ENCODE measurements around the gene USP49.
A peak's percentile ranks its signal among the peaks of the same experiment; 100 is the strongest.

USP49 gene

DNA sequence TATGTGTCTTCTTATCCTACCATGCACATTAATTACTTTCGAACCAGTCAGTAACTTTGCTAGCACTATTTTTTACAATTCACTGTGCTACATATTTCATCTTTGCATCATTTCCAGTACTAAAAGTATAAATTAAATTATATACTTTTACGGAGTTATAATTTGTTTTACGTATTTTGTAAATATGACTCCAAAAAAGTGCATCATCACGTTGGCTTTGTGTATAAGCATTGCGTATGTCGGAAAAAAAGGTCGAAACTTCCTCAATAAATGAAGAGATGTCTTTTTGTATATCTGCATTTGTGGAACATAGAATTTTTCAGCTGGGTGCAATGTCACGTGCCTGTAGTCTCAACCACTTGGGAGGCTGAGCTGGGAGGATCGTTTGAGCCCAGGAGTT lies 52.0 kb downstream of the USP49 start:
- no peaks in the 10 kb centered on the region for H3K9me3 ChIP-seq (ENCODE audit: control insufficient read depth, low read length)
- no peak overlapping the region for H3K9ac ChIP-seq (ENCODE audit: low read length)
- peaks cover 9% of the 10 kb centered on the region for H3K4me1 ChIP-seq (ENCODE audit: control insufficient read depth, insufficient read depth, low read length)
- H3K4me3 ChIP-seq (ENCODE audit: low read length), result no peak overlapping the region
- H3K27me3 ChIP-seq (ENCODE audit: control insufficient read depth, insufficient read depth, low read length), result no peaks in the 10 kb centered on the region
- H3K36me3 ChIP-seq (ENCODE audit: control insufficient read depth, insufficient read depth, low read length), result no peaks in the 10 kb centered on the region

DNA sequence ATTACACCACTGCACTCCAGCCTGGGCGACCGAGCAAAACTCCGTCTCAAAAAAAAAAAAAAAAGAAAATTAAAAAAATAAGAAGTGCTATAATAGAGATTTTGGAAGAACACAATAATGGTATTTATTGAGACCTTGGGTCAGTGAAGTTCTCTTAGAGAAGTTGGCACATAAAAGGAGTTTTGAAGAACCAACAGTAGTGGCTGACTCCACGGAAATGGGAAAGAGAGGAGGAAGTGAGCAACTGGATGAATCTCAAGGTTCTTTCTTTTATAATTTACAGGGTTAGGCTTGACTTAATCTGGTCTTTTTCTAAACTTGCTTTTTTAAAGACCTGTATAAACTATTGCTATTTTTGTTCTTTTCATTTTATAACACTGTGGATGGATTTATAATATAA lies 54.8 kb downstream of the USP49 start:
- Histone ChIP-seq H3K4me1 (ENCODE audit: control insufficient read depth, insufficient read depth, low read length) (no peaks in the 10 kb centered on the region), H3K36me3 (ENCODE audit: control insufficient read depth, insufficient read depth, low read length) (no peaks in the 10 kb centered on the region), H3K4me3 (ENCODE audit: low read length) (no peak overlapping the region), H3K9me3 (ENCODE audit: control insufficient read depth, low read length) (no peaks in the 10 kb centered on the region), H3K9ac (ENCODE audit: low read length) (no peak overlapping the region), H3K27me3 (ENCODE audit: control insufficient read depth, insufficient read depth, low read length) (no peaks in the 10 kb centered on the region)

DNA sequence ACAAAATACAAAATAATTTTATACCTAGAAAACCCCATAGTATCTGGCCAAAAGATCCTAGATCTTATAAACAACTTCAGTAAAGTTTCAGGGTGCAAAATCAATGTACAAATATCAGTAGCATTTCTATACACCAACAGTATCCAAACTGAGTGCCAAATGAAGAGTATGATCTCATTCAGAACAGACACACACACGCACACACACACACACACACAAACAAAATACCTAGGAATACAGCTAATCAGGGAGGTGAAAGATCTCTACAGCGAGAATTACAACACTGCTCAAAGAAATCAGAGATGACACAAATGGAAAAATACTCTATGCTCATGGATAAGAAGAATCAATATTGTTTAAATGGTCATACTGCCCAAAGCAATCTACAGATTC lies 58.5 kb downstream of the USP49 start:
- no peaks in the 10 kb centered on the region for H3K4me1 ChIP-seq (ENCODE audit: control insufficient read depth, insufficient read depth, low read length)
- no peaks in the 10 kb centered on the region for H3K9me3 ChIP-seq (ENCODE audit: control insufficient read depth, low read length)
- no peak overlapping the region for H3K9ac ChIP-seq (ENCODE audit: low read length)
- no peak overlapping the region for H3K4me3 ChIP-seq (ENCODE audit: low read length)
- H3K27me3 ChIP-seq (ENCODE audit: control insufficient read depth, insufficient read depth, low read length), result no peaks in the 10 kb centered on the region
- no peaks in the 10 kb centered on the region for H3K36me3 ChIP-seq (ENCODE audit: control insufficient read depth, insufficient read depth, low read length)

DNA sequence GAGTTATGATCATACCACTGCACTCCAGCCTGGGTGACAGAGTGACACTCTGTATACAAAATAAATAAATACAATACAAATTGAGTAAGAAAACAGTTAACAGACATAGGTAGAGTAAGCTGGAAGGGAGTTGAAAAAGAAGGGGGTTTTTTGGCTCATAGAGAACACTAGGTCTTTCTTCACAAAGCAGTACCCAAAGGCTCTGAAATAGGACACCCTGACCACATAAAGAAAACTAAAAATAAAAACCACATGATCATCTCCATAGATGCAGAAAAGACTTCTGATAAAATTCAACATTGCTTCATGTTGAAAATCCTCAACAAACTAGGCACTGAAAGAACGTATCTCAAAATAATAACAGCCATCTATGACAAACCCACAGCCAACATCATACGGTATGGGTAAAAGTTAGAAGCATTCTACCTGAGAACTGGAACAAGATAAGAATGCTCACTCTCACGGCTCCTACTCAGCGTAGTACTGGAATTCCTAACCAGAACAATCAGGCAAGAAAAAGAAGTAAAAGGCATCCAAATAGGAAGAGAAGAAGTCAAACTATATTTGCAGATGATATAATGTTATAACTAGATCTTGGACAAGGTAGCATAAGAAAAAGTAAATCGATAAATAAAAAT lies 59.0 kb downstream of the USP49 start:
- no peaks in the 10 kb centered on the region for H3K36me3 ChIP-seq (ENCODE audit: control insufficient read depth, insufficient read depth, low read length)
- H3K4me3 ChIP-seq (ENCODE audit: low read length), result no peak overlapping the region
- H3K27me3 ChIP-seq (ENCODE audit: control insufficient read depth, insufficient read depth, low read length), result no peaks in the 10 kb centered on the region
- no peaks in the 10 kb centered on the region for H3K9me3 ChIP-seq (ENCODE audit: control insufficient read depth, low read length)
- H3K9ac ChIP-seq (ENCODE audit: low read length), result no peak overlapping the region
- no peaks in the 10 kb centered on the region for H3K4me1 ChIP-seq (ENCODE audit: control insufficient read depth, insufficient read depth, low read length)

DNA sequence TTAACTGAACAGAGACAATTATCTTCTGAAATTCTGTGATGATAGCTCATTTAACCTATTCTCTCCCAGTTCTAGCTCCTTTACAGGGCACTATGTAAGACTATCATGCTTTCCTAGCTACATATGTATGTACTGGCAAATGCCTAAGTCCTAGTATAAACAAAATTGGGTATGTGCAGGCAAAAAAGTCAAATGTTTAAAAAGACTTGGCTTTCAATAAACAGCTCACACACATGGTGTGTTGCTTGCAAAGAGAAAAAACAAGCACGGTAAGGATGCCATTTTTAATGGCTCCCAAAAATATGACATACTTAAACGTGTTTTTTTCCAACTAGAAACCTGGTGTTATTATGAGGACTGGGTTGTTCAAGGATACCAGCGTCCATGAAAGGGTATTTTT lies 62.9 kb downstream of the USP49 start:
- no peaks in the 10 kb centered on the region for H3K27me3 ChIP-seq (ENCODE audit: control insufficient read depth, insufficient read depth, low read length)
- H3K9me3 ChIP-seq (ENCODE audit: control insufficient read depth, low read length), result no peaks in the 10 kb centered on the region
- no peak overlapping the region for H3K4me3 ChIP-seq (ENCODE audit: low read length)
- H3K9ac ChIP-seq (ENCODE audit: low read length), result no peak overlapping the region
- no peaks in the 10 kb centered on the region for H3K4me1 ChIP-seq (ENCODE audit: control insufficient read depth, insufficient read depth, low read length)
- no peaks in the 10 kb centered on the region for H3K36me3 ChIP-seq (ENCODE audit: control insufficient read depth, insufficient read depth, low read length)

DNA sequence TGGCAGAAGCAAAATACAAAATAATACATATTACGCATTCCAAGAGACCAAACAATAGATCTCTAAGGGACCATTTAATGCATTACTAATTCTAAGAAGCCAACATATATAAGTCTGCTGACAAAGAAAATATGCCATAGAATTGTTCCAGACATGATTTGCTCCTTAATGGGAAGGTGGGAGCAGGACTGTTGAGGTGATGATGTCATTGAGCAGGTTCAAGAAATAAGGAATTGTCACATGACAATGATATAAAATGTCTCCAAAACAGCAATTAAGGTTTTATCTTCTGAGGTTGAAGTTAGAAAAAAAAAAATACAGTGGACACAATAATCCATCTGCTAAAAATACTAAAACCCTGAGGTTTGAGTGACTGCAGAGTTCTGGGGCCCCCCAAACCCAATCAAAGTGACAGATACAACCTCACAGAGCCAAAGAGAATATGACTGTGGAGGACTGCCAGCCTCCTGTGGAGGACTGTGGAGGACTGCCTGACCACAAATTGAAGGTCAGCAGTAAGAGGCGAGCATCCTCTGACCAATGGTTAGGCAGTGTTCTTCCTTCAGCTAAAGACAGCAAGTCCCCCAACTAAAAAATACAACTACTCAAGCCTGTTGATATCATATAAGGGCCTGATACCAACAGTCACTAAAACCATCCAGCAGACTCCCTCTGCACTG lies 68.7 kb downstream of the USP49 start:
- no peaks in the 10 kb centered on the region for H3K27me3 ChIP-seq (ENCODE audit: control insufficient read depth, insufficient read depth, low read length)

DNA sequence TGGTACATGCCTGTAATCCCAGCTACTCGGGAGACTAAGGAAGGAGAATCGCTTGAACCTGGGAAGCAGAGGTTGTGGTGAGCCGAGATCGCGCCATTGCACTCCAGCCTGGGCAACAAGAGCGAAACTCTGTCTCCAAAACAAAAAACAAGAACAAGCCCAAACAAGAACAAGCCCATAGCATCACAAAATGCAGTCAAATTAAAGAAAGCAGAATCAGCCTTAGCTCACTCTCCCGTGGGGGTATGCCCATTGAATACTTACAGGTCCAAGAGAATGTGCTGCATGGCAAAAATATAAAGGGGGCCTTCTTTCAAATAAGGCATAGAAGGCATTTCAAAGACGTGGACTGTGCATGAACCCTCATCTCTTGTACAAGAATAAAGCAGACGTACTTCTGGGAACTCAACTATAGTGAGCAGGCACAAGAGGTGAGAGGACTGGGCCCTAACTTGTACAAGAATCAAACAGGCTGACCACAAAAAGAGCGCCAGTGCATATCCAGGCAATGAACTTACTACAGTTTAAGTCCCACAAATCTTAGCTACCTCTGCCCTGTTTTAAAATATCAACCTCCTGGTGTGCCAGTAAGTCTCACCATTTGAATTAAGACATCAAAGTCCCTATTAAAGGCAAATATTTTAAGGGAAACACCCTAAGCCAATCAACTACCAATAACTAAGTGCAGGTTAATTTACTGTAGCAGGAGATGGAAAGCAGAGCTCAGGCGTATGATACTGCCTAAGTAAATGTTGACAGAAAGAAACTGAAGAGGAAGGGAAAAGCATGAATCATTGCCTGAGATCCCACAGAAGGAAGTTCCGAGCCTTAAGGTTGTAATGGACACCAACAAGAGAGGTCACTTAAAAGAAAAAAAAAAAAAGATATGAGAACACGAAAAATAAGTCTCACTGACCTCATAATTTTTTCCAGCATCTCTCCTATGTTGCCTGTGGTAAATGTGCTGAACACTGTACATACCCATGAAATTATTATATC lies 70.3 kb downstream of the USP49 start:
- Histone ChIP-seq H3K9me3 (ENCODE audit: control insufficient read depth, low read length) (no peaks in the 10 kb centered on the region), H3K36me3 (ENCODE audit: control insufficient read depth, insufficient read depth, low read length) (no peaks in the 10 kb centered on the region), H3K4me3 (ENCODE audit: low read length) (no peak overlapping the region), H3K27me3 (ENCODE audit: control insufficient read depth, insufficient read depth, low read length) (no peaks in the 10 kb centered on the region), H3K9ac (ENCODE audit: low read length) (peak overlapping the region; percentile 5), H3K4me1 (ENCODE audit: control insufficient read depth, insufficient read depth, low read length) (peaks cover 21% of the 10 kb centered on the region)

More for the DNA sequence above, 68.7 kb downstream of the USP49 start:
- Histone ChIP-seq H3K36me3 (ENCODE audit: control insufficient read depth, insufficient read depth, low read length) (no peaks in the 10 kb centered on the region), H3K9ac (ENCODE audit: low read length) (no peak overlapping the region), H3K9me3 (ENCODE audit: control insufficient read depth, low read length) (no peaks in the 10 kb centered on the region), H3K4me1 (ENCODE audit: control insufficient read depth, insufficient read depth, low read length) (peaks cover 21% of the 10 kb centered on the region), H3K4me3 (ENCODE audit: low read length) (no peak overlapping the region)

DNA sequence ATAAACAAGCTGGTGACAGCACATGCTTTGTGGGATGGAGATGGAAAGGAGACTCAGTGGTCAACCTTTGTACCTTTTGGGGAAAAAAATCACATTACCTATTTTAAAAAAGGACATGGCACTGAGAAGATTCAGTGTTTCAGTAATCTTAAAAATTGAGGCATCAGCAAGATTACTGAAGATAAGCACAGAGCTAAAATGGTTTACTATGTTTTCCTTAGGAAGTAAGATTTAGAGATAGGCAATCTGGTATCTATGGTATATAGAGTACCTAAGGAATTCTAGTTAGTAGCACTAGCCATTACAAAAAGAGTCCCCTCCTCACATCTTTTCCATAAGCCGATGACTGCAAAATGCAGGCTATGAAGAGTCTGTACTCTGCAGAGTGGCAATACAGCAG lies 72.0 kb downstream of the USP49 start:
- Histone ChIP-seq H3K36me3 (ENCODE audit: control insufficient read depth, insufficient read depth, low read length) (no peaks in the 10 kb centered on the region), H3K4me3 (ENCODE audit: low read length) (no peak overlapping the region), H3K4me1 (ENCODE audit: control insufficient read depth, insufficient read depth, low read length) (peaks cover 21% of the 10 kb centered on the region), H3K27me3 (ENCODE audit: control insufficient read depth, insufficient read depth, low read length) (no peaks in the 10 kb centered on the region), H3K9ac (ENCODE audit: low read length) (no peak overlapping the region), H3K9me3 (ENCODE audit: control insufficient read depth, low read length) (no peaks in the 10 kb centered on the region)

DNA sequence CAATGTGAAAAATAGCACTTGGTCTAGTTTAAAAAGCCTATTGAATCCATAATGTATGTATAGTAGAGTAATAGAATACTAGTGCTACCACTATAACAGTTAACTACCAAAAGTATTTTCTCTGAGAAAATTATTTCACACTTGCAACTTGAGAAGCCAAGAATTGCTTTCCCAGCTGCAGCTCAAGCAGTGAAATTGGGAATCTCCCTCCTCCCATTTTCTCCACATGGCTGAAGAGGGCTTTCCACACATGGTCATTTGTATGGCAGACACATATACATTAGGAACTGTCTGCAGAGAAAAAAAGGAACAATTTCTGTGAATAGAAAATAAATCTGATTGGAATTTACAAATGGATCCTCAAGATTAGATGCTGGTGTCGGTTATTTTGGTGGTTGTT lies 73.2 kb downstream of the USP49 start:
- H3K9me3 ChIP-seq (ENCODE audit: control insufficient read depth, low read length), result no peaks in the 10 kb centered on the region
- no peaks in the 10 kb centered on the region for H3K27me3 ChIP-seq (ENCODE audit: control insufficient read depth, insufficient read depth, low read length)
- H3K36me3 ChIP-seq (ENCODE audit: control insufficient read depth, insufficient read depth, low read length), result no peaks in the 10 kb centered on the region
- H3K4me3 ChIP-seq (ENCODE audit: low read length), result no peak overlapping the region
- peaks cover 21% of the 10 kb centered on the region for H3K4me1 ChIP-seq (ENCODE audit: control insufficient read depth, insufficient read depth, low read length)
- H3K9ac ChIP-seq (ENCODE audit: low read length), result no peak overlapping the region

DNA sequence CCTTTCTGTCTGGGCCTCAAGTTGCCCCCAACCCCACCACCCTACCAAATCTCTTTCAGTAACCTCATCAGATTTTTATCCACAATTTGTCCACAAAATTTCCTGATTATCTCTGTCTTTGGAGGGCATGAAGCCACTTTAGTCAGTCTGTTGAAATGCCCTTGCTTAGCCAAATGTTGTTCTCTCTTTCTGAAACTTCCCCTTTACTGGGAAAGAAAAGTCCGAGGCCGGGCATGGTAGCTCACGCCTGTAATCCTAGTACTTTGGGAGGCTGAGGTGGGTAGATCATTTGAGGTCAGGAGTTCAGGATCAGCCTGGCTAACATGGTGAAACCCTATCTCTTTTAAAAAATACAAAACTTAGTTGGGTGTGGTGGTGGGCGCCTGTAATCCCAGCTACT lies 73.9 kb downstream of the USP49 start:
- Histone ChIP-seq H3K27me3 (ENCODE audit: control insufficient read depth, insufficient read depth, low read length) (no peaks in the 10 kb centered on the region), H3K9ac (ENCODE audit: low read length) (no peak overlapping the region), H3K4me1 (ENCODE audit: control insufficient read depth, insufficient read depth, low read length) (peaks cover 21% of the 10 kb centered on the region), H3K9me3 (ENCODE audit: control insufficient read depth, low read length) (no peaks in the 10 kb centered on the region), H3K36me3 (ENCODE audit: control insufficient read depth, insufficient read depth, low read length) (no peaks in the 10 kb centered on the region), H3K4me3 (ENCODE audit: low read length) (no peak overlapping the region)

DNA sequence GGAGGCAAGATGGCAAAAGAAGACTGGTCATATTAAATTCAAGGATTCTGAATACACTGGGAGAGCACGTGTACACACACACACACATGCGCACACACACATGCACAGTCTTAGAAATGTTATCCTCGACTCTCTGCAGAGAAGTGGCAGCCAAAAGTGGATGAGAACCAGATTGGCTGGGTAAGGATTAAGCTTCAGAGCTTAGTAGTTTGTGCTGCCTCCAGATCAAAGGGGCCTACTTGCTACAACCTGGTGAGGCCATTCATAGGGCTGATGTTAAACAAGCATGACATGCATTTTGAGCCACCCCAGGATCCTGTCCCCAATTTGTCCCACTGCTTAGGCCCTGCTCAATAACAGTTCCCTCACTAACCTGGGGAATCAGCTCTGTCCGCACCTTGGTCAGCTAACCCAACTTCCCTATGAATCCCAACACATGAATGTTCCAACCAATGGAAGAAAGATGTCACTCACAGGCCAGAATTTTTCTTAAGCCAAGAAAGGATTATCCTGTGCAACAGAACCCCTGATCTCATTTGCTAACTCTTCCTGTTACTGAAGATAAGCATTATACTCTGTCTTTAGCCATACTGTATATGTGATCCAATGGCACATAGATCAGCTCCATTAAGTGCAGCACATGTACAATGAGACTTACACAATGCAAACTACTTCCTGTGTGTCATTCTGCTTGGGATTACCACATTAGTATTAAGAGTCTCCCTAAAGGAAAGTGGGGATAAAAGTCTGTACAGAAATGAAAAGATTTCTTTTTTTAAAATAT lies 76.7 kb downstream of the USP49 start:
- Histone ChIP-seq H3K9ac (ENCODE audit: low read length) (no peak overlapping the region), H3K27me3 (ENCODE audit: control insufficient read depth, insufficient read depth, low read length) (no peaks in the 10 kb centered on the region), H3K4me3 (ENCODE audit: low read length) (no peak overlapping the region), H3K9me3 (ENCODE audit: control insufficient read depth, low read length) (no peaks in the 10 kb centered on the region), H3K36me3 (ENCODE audit: control insufficient read depth, insufficient read depth, low read length) (no peaks in the 10 kb centered on the region), H3K4me1 (ENCODE audit: control insufficient read depth, insufficient read depth, low read length) (peaks cover 1% of the 10 kb centered on the region)

Data from mucosa of stomach (tissue), 1 donor.